GM21825 (cell line): ENCODE measurements around the gene TTYH2.
A peak's percentile ranks its signal among the peaks of the same experiment; 100 is the strongest.
"Not testable (repeated sequence)": the region's sequence is repeated elsewhere in the genome, so short reads cannot be mapped to it uniquely, and the experiment has no call there.

Source experiments
- ATAC-seq: cut with Tn5 transposase; IDR thresholded peaks from one replicate; pipeline ENCODE4 v1.9.1; 2021; ENCODE audit warnings: mild to moderate bottlenecking, moderate library complexity; ENCODE audit not compliant: unreplicated experiment

Gene TTYH2

GRCh38 chr17:74253036-74253435 is 39.7 kb downstream of the TTYH2 start:
- no peak for ATAC-seq

GRCh38 chr17:74257311-74257710 is 43.9 kb downstream of the TTYH2 start:
- no peak for ATAC-seq

- no peak for ATAC-seq
Observed at GRCh38 chr17:74259667-74260524, 46.5 kb downstream of the TTYH2 start.

- ATAC-seq: no peak
Observed at GRCh38 chr17:74260525-74260850, 47.1 kb downstream of the TTYH2 start.

- ATAC-seq: no peak
Observed at GRCh38 chr17:74262601-74263000, 49.2 kb downstream of the TTYH2 start.

- ATAC-seq: not testable (repeated sequence)
Observed at GRCh38 chr17:74267054-74267453, 53.7 kb downstream of the TTYH2 start.

- no peak for ATAC-seq
Observed at GRCh38 chr17:74267579-74267978, 54.2 kb downstream of the TTYH2 start.

- ATAC-seq: no peak
Observed at GRCh38 chr17:74267987-74268499, 54.7 kb downstream of the TTYH2 start.

GRCh38 chr17:74268558-74268957 is 55.2 kb downstream of the TTYH2 start:
- ATAC-seq: no peak

- ATAC-seq: no peak
Observed at GRCh38 chr17:74270333-74270732, 57.0 kb downstream of the TTYH2 start.

GRCh38 chr17:74271281-74271680 is 57.9 kb downstream of the TTYH2 start:
- ATAC-seq: no peak

GRCh38 chr17:74271901-74272561 is 58.7 kb downstream of the TTYH2 start:
- ATAC-seq: no peak

- no peak for ATAC-seq
Observed at GRCh38 chr17:74272731-74273201, 59.4 kb downstream of the TTYH2 start.

GRCh38 chr17:74274060-74274708 is 60.8 kb downstream of the TTYH2 start, which contains the start of gene DNAI2:
TSS of gene DNAI2 (plus strand) at chr17:74274234. CDS start at chr17:74281818, 7,584 bp downstream.
- no peak for ATAC-seq

GRCh38 chr17:74274709-74275340 is 61.5 kb downstream of the TTYH2 start:
- no peak for ATAC-seq

GRCh38 chr17:74276051-74276476 is 62.7 kb downstream of the TTYH2 start:
- ATAC-seq: no peak

GRCh38 chr17:74276541-74277009 is 63.2 kb downstream of the TTYH2 start:
- no peak for ATAC-seq

GRCh38 chr17:74277935-74278334 is 64.6 kb downstream of the TTYH2 start:
- ATAC-seq: no peak

- ATAC-seq: not testable (repeated sequence)
Observed at GRCh38 chr17:74279617-74280016, 66.2 kb downstream of the TTYH2 start.

- peak; percentile 48 for ATAC-seq
Observed at GRCh38 chr17:74280093-74280513, 66.7 kb downstream of the TTYH2 start.

- ATAC-seq: no peak
Observed at GRCh38 chr17:74281799-74282198, 68.4 kb downstream of the TTYH2 start.
